ENCODE data around the gene CLDN9. TPM values are rescaled to one million over a fixed set of nuclear protein-coding genes. Genes with fewer than 3 reads are reported as not detected.

CLDN9 gene

Small RNA genes within 50 kb of the gene (small RNA-seq; reads per million reads assigned to genes)
- gene LINC00514 (ENCODE audit: low read depth): not detected
